NCI-H510A (cell line): ENCODE results near the gene SUSD1.

Source experiments
- DNase-seq: peaks from one replicate; lab custom pipeline; 2025; lab: John Stamatoyannopoulos, UW

The SUSD1 gene

GRCh38 chr9:112011051-112011620, 164.0 kb downstream of the SUSD1 start:
- no peak for DNase-seq

- no peak for DNase-seq
These were observed 164.6 kb downstream of the SUSD1 start for GRCh38 chr9:112010537-112010936.

- no peak for DNase-seq
These were observed 165.4 kb downstream of the SUSD1 start for GRCh38 chr9:112009656-112010055.

GRCh38 chr9:112007575-112008240, 167.4 kb downstream of the SUSD1 start:
- DNase-seq: no peak

- DNase-seq: no peak
These were observed 168.6 kb downstream of the SUSD1 start for GRCh38 chr9:112006361-112007020.

GRCh38 chr9:112005939-112006338, 169.2 kb downstream of the SUSD1 start:
- DNase-seq: no peak

- DNase-seq: no peak
These were observed 171.6 kb downstream of the SUSD1 start for GRCh38 chr9:112003538-112003937.

GRCh38 chr9:112002847-112003457, 172.1 kb downstream of the SUSD1 start:
- no peak for DNase-seq

- DNase-seq: peak; percentile 68
These were observed 172.8 kb downstream of the SUSD1 start for GRCh38 chr9:112002131-112002846.

- no peak for DNase-seq
These were observed 174.4 kb downstream of the SUSD1 start for GRCh38 chr9:112000743-112001142.

GRCh38 chr9:111999319-111999718, 175.8 kb downstream of the SUSD1 start:
- no peak for DNase-seq

- no peak for DNase-seq
These were observed 177.3 kb downstream of the SUSD1 start for GRCh38 chr9:111997831-111998230.

- no peak for DNase-seq
These were observed 180.2 kb downstream of the SUSD1 start for GRCh38 chr9:111994831-111995458.

GRCh38 chr9:111993319-111993718, 181.8 kb downstream of the SUSD1 start:
- DNase-seq: no peak

GRCh38 chr9:111992523-111992922, 182.6 kb downstream of the SUSD1 start:
- DNase-seq: no peak

- DNase-seq: no peak
These were observed 183.9 kb downstream of the SUSD1 start for GRCh38 chr9:111991179-111991578.
